ENCODE results near the gene DTD2.
"Not testable (repeated sequence)": the region's sequence is repeated elsewhere in the genome, so short reads cannot be mapped to it uniquely, and the experiment has no call there.

The DTD2 gene

GRCh38 chr14:31456841-31457664, at the start of gene DTD2:
TSS of gene DTD2 (minus strand) at chr14:31457506. CDS start at chr14:31457393, 113 bp downstream.
- DNase-seq = peak; percentile 92 to 99

- DNase-seq = no peak
Measured at GRCh38 chr14:31505411-31505810, 48.1 kb upstream of the DTD2 start.

GRCh38 chr14:31501870-31502269, 44.6 kb upstream of the DTD2 start:
- DNase-seq = no peak

GRCh38 chr14:31492759-31493498, 35.6 kb upstream of the DTD2 start:
- no peak for DNase-seq

GRCh38 chr14:31489691-31490090, 32.4 kb upstream of the DTD2 start:
- DNase-seq = no peak

GRCh38 chr14:31487886-31488285, 30.6 kb upstream of the DTD2 start, which contains the start of gene GPR33:
TSS of gene GPR33 (minus strand) at chr14:31488039. CDS start at chr14:31483965, 4,074 bp downstream.
- no peak for DNase-seq

- DNase-seq = no peak
Measured at GRCh38 chr14:31486764-31487163, 29.5 kb upstream of the DTD2 start.

- DNase-seq = no peak
Measured at GRCh38 chr14:31484754-31485153, 27.4 kb upstream of the DTD2 start.

- DNase-seq = no peak
Measured at GRCh38 chr14:31480156-31480555, 22.9 kb upstream of the DTD2 start.

- DNase-seq = no peak
Measured at GRCh38 chr14:31479027-31479426, 21.7 kb upstream of the DTD2 start.

GRCh38 chr14:31477248-31477647, 19.9 kb upstream of the DTD2 start:
- DNase-seq = no peak

GRCh38 chr14:31476131-31476866, 19.0 kb upstream of the DTD2 start:
- DNase-seq = no peak

GRCh38 chr14:31466554-31466953, 9.2 kb upstream of the DTD2 start:
- no peak for DNase-seq

GRCh38 chr14:31465111-31465510, 7.8 kb upstream of the DTD2 start:
- DNase-seq = no peak

- not testable (repeated sequence) for DNase-seq
Measured at GRCh38 chr14:31462450-31462849, 5.1 kb upstream of the DTD2 start.

- no peak for DNase-seq
Measured at GRCh38 chr14:31461545-31461944, 4.2 kb upstream of the DTD2 start.

- DNase-seq = no peak
Measured at GRCh38 chr14:31457665-31458659, 656 bp upstream of the DTD2 start.

GRCh38 chr14:31449971-31450610, 7.2 kb downstream of the DTD2 start:
- peak; percentile 58 to 67 for DNase-seq

- DNase-seq = no peak
Measured at GRCh38 chr14:31449136-31449535, 8.2 kb downstream of the DTD2 start.

GRCh38 chr14:31445703-31446102, 11.6 kb downstream of the DTD2 start:
- DNase-seq = no peak

GRCh38 chr14:31442284-31442683, 15.0 kb downstream of the DTD2 start:
- no peak for DNase-seq

Measured in NCI-H446 (cell line).